Measurements from ENCODE around the gene PRKG1.

PRKG1 gene

GRCh38 chr10:52066383-52066782 lies 992.1 kb downstream of the PRKG1 start:
- Histone ChIP-seq H3K9me2 (replicated peaks; ENCODE audit: low read depth, low read length) (no peaks in the 10 kb centered on the region), H3K9me3 (ENCODE audit: insufficient read depth, low read depth, low read length) (no peaks in the 10 kb centered on the region), H3F3A (ENCODE audit: low read depth) (no peaks in the 10 kb centered on the region), H3K36me3 (ENCODE audit: insufficient read depth, low read length) (no peaks in the 10 kb centered on the region), H3K4me3 (ENCODE audit: low read length, poor library complexity, severe bottlenecking) (no peak overlapping the region), H3K79me2 (ENCODE audit: insufficient read depth, low read length) (no peaks in the 10 kb centered on the region), H3K4me2 (ENCODE audit: low read depth, low read length, poor library complexity, severe bottlenecking) (no peak overlapping the region), H3K4me1 (ENCODE audit: insufficient read depth, low read length, poor library complexity, severe bottlenecking) (no peaks in the 10 kb centered on the region), H3K27me3 (ENCODE audit: insufficient read depth, low read length, poor library complexity, severe bottlenecking) (no peaks in the 10 kb centered on the region), H4K20me1 (ENCODE audit: insufficient read depth, low read length, poor library complexity, severe bottlenecking) (no peaks in the 10 kb centered on the region), H2AFZ (ENCODE audit: low read length) (no peak overlapping the region), H3K9ac (ENCODE audit: low read depth, low read length, poor library complexity, severe bottlenecking) (no peak overlapping the region)
- TF ChIP-seq EZH2phosphoT487 (IDR thresholded peaks at IDR 0.05; ENCODE audit: borderline replicate concordance) (no peak), CTCF (conservative IDR thresholded peaks at IDR 0.05; ENCODE audit: low read length) (0 out of 2 replicates have a peak, but pooled peaks have one; percentile 12)

GRCh38 chr10:52068485-52068884 lies 994.2 kb downstream of the PRKG1 start:
- Histone ChIP-seq H3K9me2 (replicated peaks; ENCODE audit: low read depth, low read length) (no peaks in the 10 kb centered on the region), H3F3A (ENCODE audit: low read depth) (no peaks in the 10 kb centered on the region), H2AFZ (ENCODE audit: low read length) (no peak overlapping the region), H3K36me3 (ENCODE audit: insufficient read depth, low read length) (no peaks in the 10 kb centered on the region), H3K4me2 (ENCODE audit: low read depth, low read length, poor library complexity, severe bottlenecking) (no peak overlapping the region), H3K4me1 (ENCODE audit: insufficient read depth, low read length, poor library complexity, severe bottlenecking) (no peaks in the 10 kb centered on the region), H3K27me3 (ENCODE audit: insufficient read depth, low read length, poor library complexity, severe bottlenecking) (no peaks in the 10 kb centered on the region), H4K20me1 (ENCODE audit: insufficient read depth, low read length, poor library complexity, severe bottlenecking) (no peaks in the 10 kb centered on the region), H3K9ac (ENCODE audit: low read depth, low read length, poor library complexity, severe bottlenecking) (no peak overlapping the region), H3K9me3 (ENCODE audit: insufficient read depth, low read depth, low read length) (no peaks in the 10 kb centered on the region), H3K79me2 (ENCODE audit: insufficient read depth, low read length) (no peaks in the 10 kb centered on the region), H3K4me3 (ENCODE audit: low read length, poor library complexity, severe bottlenecking) (no peak overlapping the region)
- TF ChIP-seq EZH2phosphoT487 (IDR thresholded peaks at IDR 0.05; ENCODE audit: borderline replicate concordance): no peak
- TF ChIP-seq CTCF (conservative IDR thresholded peaks at IDR 0.05; ENCODE audit: low read length): no peak

DNA sequence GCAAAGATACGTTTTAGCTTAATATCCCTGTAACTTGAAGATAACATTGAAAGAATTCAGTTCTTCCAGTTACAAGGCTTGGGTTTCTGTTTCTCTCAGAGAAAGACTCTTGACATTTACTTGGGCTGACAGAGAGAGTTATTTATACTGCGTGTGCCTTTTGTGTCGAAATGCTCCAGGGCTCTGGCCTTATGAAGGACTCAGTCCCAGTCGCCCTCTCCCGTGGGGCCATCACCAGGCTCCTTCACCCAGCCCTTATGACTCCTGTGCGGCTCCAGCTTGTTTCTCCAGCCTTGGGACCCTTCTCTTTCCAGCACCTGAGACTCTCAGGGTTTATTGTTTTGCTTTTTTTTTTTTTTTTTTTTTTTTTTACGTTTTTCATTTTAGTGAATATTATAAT lies 997.5 kb downstream of the PRKG1 start:
- no peak overlapping the region for H2AFZ ChIP-seq (ENCODE audit: low read length)
- no peaks in the 10 kb centered on the region for H3F3A ChIP-seq (ENCODE audit: low read depth)
- H3K36me3 ChIP-seq (ENCODE audit: insufficient read depth, low read length): no peaks in the 10 kb centered on the region
- H4K20me1 ChIP-seq (ENCODE audit: insufficient read depth, low read length, poor library complexity, severe bottlenecking): no peaks in the 10 kb centered on the region
- no peaks in the 10 kb centered on the region for H3K9me2 ChIP-seq (replicated peaks; ENCODE audit: low read depth, low read length)
- TF ChIP-seq EZH2phosphoT487 (IDR thresholded peaks at IDR 0.05; ENCODE audit: borderline replicate concordance): no peak
- TF ChIP-seq CTCF (conservative IDR thresholded peaks at IDR 0.05; ENCODE audit: low read length): no peak
- H3K9me3 ChIP-seq (ENCODE audit: insufficient read depth, low read depth, low read length): no peaks in the 10 kb centered on the region
- H3K27me3 ChIP-seq (ENCODE audit: insufficient read depth, low read length, poor library complexity, severe bottlenecking): no peaks in the 10 kb centered on the region
- no peaks in the 10 kb centered on the region for H3K79me2 ChIP-seq (ENCODE audit: insufficient read depth, low read length)
- no peak overlapping the region for H3K4me2 ChIP-seq (ENCODE audit: low read depth, low read length, poor library complexity, severe bottlenecking)
- H3K4me3 ChIP-seq (ENCODE audit: low read length, poor library complexity, severe bottlenecking): no peak overlapping the region
- H3K4me1 ChIP-seq (ENCODE audit: insufficient read depth, low read length, poor library complexity, severe bottlenecking): no peaks in the 10 kb centered on the region
- no peak overlapping the region for H3K9ac ChIP-seq (ENCODE audit: low read depth, low read length, poor library complexity, severe bottlenecking)

All from Loucy (cell line).